Measurements from ENCODE around the gene CACFD1.

The CACFD1 gene

GRCh38 chr9:133490201-133490681 lies 30.5 kb downstream of the CACFD1 start:
- Histone ChIP-seq H3K36me3 (ENCODE audit: control insufficient read depth, insufficient read depth, low read length) (no peaks in the 10 kb centered on the region), H3K9ac (ENCODE audit: low read depth, low read length) (no peak overlapping the region), H3K4me3 (ENCODE audit: low read depth, low read length) (no peak overlapping the region), H3K27me3 (ENCODE audit: control insufficient read depth, insufficient read depth, low read length) (no peaks in the 10 kb centered on the region), H3K9me3 (ENCODE audit: control insufficient read depth, insufficient read depth, low read length) (no peaks in the 10 kb centered on the region), H3K4me1 (ENCODE audit: control insufficient read depth, insufficient read depth, low read length) (no peaks in the 10 kb centered on the region)

GRCh38 chr9:133490865-133491655 lies 31.3 kb downstream of the CACFD1 start:
- H3K9me3 ChIP-seq (ENCODE audit: control insufficient read depth, insufficient read depth, low read length): no peaks in the 10 kb centered on the region
- H3K4me3 ChIP-seq (ENCODE audit: low read depth, low read length): no peak overlapping the region
- H3K9ac ChIP-seq (ENCODE audit: low read depth, low read length): no peak overlapping the region
- H3K27me3 ChIP-seq (ENCODE audit: control insufficient read depth, insufficient read depth, low read length): no peaks in the 10 kb centered on the region
- H3K36me3 ChIP-seq (ENCODE audit: control insufficient read depth, insufficient read depth, low read length): no peaks in the 10 kb centered on the region
- H3K4me1 ChIP-seq (ENCODE audit: control insufficient read depth, insufficient read depth, low read length): no peaks in the 10 kb centered on the region

GRCh38 chr9:133491656-133491925 lies 31.8 kb downstream of the CACFD1 start:
- no peak overlapping the region for H3K9ac ChIP-seq (ENCODE audit: low read depth, low read length)
- H3K9me3 ChIP-seq (ENCODE audit: control insufficient read depth, insufficient read depth, low read length): no peaks in the 10 kb centered on the region
- no peaks in the 10 kb centered on the region for H3K4me1 ChIP-seq (ENCODE audit: control insufficient read depth, insufficient read depth, low read length)
- no peak overlapping the region for H3K4me3 ChIP-seq (ENCODE audit: low read depth, low read length)
- no peaks in the 10 kb centered on the region for H3K36me3 ChIP-seq (ENCODE audit: control insufficient read depth, insufficient read depth, low read length)
- H3K27me3 ChIP-seq (ENCODE audit: control insufficient read depth, insufficient read depth, low read length): no peaks in the 10 kb centered on the region

- Histone ChIP-seq H3K9me3 (ENCODE audit: control insufficient read depth, insufficient read depth, low read length) (no peaks in the 10 kb centered on the region), H3K4me1 (ENCODE audit: control insufficient read depth, insufficient read depth, low read length) (no peaks in the 10 kb centered on the region), H3K36me3 (ENCODE audit: control insufficient read depth, insufficient read depth, low read length) (no peaks in the 10 kb centered on the region), H3K4me3 (ENCODE audit: low read depth, low read length) (no peak overlapping the region), H3K27me3 (ENCODE audit: control insufficient read depth, insufficient read depth, low read length) (no peaks in the 10 kb centered on the region), H3K9ac (ENCODE audit: low read depth, low read length) (no peak overlapping the region)
Observed at GRCh38 chr9:133492061-133493021, 32.6 kb downstream of the CACFD1 start.

DNA sequence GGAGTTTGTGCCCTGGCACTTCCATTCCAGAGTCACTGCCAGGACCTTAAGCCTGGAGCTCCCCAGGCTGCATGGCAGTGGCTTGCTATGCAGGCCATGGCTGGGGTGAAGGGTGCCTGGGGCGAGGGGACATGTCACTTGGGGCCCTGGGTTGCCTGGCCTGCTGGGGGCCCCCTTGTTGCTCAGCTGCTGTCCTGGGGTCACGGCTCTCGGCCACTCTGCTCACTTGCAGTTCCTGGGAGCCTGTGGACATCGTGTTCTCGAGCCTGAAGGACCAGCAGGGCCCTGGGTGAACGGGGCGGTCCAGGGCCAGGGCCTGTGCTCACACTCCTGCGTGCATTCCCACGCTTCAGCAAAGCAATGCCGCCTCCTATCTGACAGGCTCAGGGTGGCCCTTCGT lies 33.6 kb downstream of the CACFD1 start:
- no peak overlapping the region for H3K4me3 ChIP-seq (ENCODE audit: low read depth, low read length)
- H3K4me1 ChIP-seq (ENCODE audit: control insufficient read depth, insufficient read depth, low read length): no peaks in the 10 kb centered on the region
- H3K27me3 ChIP-seq (ENCODE audit: control insufficient read depth, insufficient read depth, low read length): no peaks in the 10 kb centered on the region
- no peaks in the 10 kb centered on the region for H3K36me3 ChIP-seq (ENCODE audit: control insufficient read depth, insufficient read depth, low read length)
- H3K9ac ChIP-seq (ENCODE audit: low read depth, low read length): no peak overlapping the region
- no peaks in the 10 kb centered on the region for H3K9me3 ChIP-seq (ENCODE audit: control insufficient read depth, insufficient read depth, low read length)

- H3K4me1 ChIP-seq (ENCODE audit: control insufficient read depth, insufficient read depth, low read length): no peaks in the 10 kb centered on the region
- no peaks in the 10 kb centered on the region for H3K36me3 ChIP-seq (ENCODE audit: control insufficient read depth, insufficient read depth, low read length)
- H3K9me3 ChIP-seq (ENCODE audit: control insufficient read depth, insufficient read depth, low read length): no peaks in the 10 kb centered on the region
- no peaks in the 10 kb centered on the region for H3K27me3 ChIP-seq (ENCODE audit: control insufficient read depth, insufficient read depth, low read length)
- H3K4me3 ChIP-seq (ENCODE audit: low read depth, low read length): no peak overlapping the region
- H3K9ac ChIP-seq (ENCODE audit: low read depth, low read length): no peak overlapping the region
Observed at GRCh38 chr9:133493845-133494540, 34.2 kb downstream of the CACFD1 start.

GRCh38 chr9:133494636-133495326 lies 35.0 kb downstream of the CACFD1 start:
- Histone ChIP-seq H3K4me1 (ENCODE audit: control insufficient read depth, insufficient read depth, low read length) (no peaks in the 10 kb centered on the region), H3K36me3 (ENCODE audit: control insufficient read depth, insufficient read depth, low read length) (no peaks in the 10 kb centered on the region), H3K9ac (ENCODE audit: low read depth, low read length) (no peak overlapping the region), H3K9me3 (ENCODE audit: control insufficient read depth, insufficient read depth, low read length) (no peaks in the 10 kb centered on the region), H3K4me3 (ENCODE audit: low read depth, low read length) (no peak overlapping the region), H3K27me3 (ENCODE audit: control insufficient read depth, insufficient read depth, low read length) (no peaks in the 10 kb centered on the region)

DNA sequence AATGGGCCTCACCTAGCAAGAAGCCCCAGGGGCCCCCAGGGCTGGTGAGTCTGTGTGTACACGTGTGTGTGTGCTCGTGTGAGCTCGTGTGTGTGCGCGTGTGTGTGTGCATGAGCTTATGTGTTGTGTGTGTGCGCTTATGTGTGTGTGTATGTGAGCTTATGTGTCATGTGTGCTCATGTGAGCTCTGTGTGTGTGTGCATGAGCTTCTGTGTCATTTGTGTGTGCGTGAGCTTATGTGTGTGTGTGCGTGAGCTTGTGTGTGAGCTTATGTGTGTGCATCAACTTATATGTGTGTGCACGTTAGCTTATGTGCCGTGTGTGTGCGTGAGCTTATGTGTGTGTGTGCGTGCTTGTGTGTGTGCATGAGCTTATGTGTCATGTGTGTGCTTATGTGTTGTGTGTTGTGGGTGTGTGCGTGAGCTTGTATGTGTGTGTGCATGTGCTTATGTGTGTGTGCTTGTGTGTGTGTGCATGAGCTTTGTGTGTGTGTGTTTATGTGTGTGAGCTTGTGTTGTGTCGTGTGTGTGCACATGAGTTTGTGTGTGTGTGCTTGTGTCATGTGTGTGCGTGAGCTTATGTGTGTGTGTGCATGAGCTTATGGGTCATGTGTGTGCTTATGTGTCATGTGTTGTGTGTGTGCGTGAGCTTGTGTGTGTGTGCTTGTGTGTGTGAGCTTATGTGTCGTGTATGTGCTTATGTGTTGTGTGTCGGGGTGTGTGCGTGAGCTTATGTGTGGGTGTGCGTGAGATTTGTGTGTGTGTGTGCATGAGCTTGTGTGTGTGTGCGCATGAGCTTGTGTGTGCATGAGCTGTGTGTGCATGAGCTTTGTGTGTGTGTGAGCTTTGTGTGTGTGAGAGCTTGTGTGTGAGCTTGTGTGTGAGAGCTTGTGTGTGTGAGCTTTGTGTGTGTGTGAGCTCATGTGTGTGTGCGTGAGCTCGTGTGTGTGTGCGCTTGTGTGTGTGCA lies 35.8 kb downstream of the CACFD1 start:
- Histone ChIP-seq H3K9me3 (ENCODE audit: control insufficient read depth, insufficient read depth, low read length) (no peaks in the 10 kb centered on the region), H3K4me3 (ENCODE audit: low read depth, low read length) (no peak overlapping the region), H3K4me1 (ENCODE audit: control insufficient read depth, insufficient read depth, low read length) (no peaks in the 10 kb centered on the region), H3K27me3 (ENCODE audit: control insufficient read depth, insufficient read depth, low read length) (no peaks in the 10 kb centered on the region), H3K9ac (ENCODE audit: low read depth, low read length) (no peak overlapping the region), H3K36me3 (ENCODE audit: control insufficient read depth, insufficient read depth, low read length) (no peaks in the 10 kb centered on the region)

DNA sequence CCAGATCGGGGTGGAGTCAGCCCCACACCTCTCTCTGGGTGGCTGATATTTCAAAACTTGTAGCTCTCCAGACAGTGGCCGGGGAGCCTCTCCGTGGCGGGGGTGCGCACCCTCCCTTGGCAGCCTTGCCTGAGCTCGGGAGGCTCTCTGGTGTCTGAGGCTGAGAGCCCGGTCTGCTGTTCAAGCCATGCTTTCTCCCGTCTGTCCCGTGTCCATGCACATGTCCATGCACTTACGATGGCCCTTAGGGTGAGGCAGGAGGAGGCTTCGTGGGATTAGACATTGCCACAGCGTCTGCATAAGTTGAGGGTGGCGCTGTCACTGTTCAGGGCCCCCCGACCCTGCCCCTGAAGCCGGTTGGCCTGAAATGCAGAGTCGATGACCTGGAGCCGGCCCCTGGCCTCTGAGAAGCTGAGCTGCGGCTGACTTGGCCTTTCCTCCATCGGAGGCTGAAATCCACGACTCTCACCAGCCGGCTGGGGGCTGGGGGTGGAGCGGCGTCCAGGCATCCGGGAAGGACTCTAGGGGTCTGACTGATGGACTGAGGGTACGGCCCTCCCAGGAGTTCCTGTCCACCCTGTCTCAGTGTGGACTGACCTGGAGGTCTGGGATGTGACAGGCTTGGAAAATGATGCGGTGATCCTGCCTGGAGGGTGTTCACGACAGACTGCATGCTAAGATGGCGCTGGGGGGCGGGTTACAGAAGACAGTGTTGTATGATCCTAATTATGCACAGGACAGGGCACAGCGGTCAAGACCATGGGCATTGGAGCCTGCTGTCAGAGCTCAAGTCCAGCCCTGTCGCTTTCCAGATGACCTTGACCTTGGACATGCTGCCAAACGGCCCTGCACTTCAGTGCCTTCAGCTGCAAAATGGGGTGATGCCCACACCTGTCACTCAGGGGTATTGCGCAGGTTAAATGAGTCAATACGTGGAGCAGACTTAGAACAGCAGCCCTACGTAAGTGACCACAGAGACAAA lies 37.4 kb downstream of the CACFD1 start:
- Histone ChIP-seq H3K4me1 (ENCODE audit: control insufficient read depth, insufficient read depth, low read length) (no peaks in the 10 kb centered on the region), H3K36me3 (ENCODE audit: control insufficient read depth, insufficient read depth, low read length) (no peaks in the 10 kb centered on the region), H3K9ac (ENCODE audit: low read depth, low read length) (no peak overlapping the region), H3K9me3 (ENCODE audit: control insufficient read depth, insufficient read depth, low read length) (no peaks in the 10 kb centered on the region), H3K27me3 (ENCODE audit: control insufficient read depth, insufficient read depth, low read length) (no peaks in the 10 kb centered on the region), H3K4me3 (ENCODE audit: low read depth, low read length) (no peak overlapping the region)

Data from iPS-15b (cell line).